Mesodermal cell (in vitro differentiated cells): Measurements from ENCODE around the gene PAX5.

Experiments
- H3K27ac ChIP-seq: 2 replicates; pipeline ENCODE4 v1.7.0; 2013; ENCODE audit warnings: mild to moderate bottlenecking, low read depth, low read length, moderate library complexity; ENCODE audit not compliant: severe bottlenecking
- H3K36me3 ChIP-seq: 2 replicates; pipeline ENCODE4 v1.7.1; 2013; ENCODE audit warnings: mild to moderate bottlenecking, low read length, moderate library complexity; ENCODE audit not compliant: control insufficient read depth, insufficient read depth
- H3K4me1 ChIP-seq: one replicate; pipeline ENCODE4 v1.7.1; 2013; ENCODE audit warnings: mild to moderate bottlenecking, low read length; ENCODE audit not compliant: insufficient read depth, control insufficient read depth, poor library complexity, severe bottlenecking
- H3K4me3 ChIP-seq: 2 replicates; pipeline ENCODE4 v1.7.0; 2013; ENCODE audit warnings: low read length, control low read depth, mild to moderate bottlenecking; ENCODE audit not compliant: insufficient read depth, poor library complexity, severe bottlenecking; ENCODE audit errors: extremely low read depth
- H3K9me3 ChIP-seq: 2 replicates; pipeline ENCODE4 v1.7.1; 2013; ENCODE audit warnings: mild to moderate bottlenecking, low read length, moderate library complexity; ENCODE audit not compliant: control insufficient read depth
- WGBS, 2 experiments: methylation state at CpG; one replicate each; pipeline ENCODE4 v1.1.5; 2013; ENCODE audit warnings: missing lambda C conversion rate in 2 of 2; ENCODE audit not compliant: insufficient coverage in 2 of 2; 5-methylcytosine and 5-hydroxymethylcytosine counted together

PAX5 gene

GRCh38 chr9:37036776-37037502 is 2.9 kb upstream of the PAX5 start:
- no peaks in the 10 kb centered on the region for H3K9me3 ChIP-seq
- no peaks in the 10 kb centered on the region for H3K36me3 ChIP-seq
- no peak overlapping the region for H3K27ac ChIP-seq
- WGBS, 2 experiments, result 2 to 3% methylated on average over 30 to 40 of the region's 44 CpGs
- peaks cover 13% of the 10 kb centered on the region for H3K4me1 ChIP-seq
- peak overlapping the region; percentile 29 for H3K4me3 ChIP-seq

GRCh38 chr9:37036371-37036775 is 2.3 kb upstream of the PAX5 start:
- peaks cover 13% of the 10 kb centered on the region for H3K4me1 ChIP-seq
- H3K27ac ChIP-seq, result no peak overlapping the region
- no peaks in the 10 kb centered on the region for H3K36me3 ChIP-seq
- WGBS, 2 experiments, result 0 to 1% methylated on average over 37 to 40 of the region's 40 CpGs
- peak overlapping the region; percentile 29 for H3K4me3 ChIP-seq
- no peaks in the 10 kb centered on the region for H3K9me3 ChIP-seq

- Histone ChIP-seq H3K27ac (no peak overlapping the region), H3K36me3 (no peaks in the 10 kb centered on the region), H3K9me3 (no peaks in the 10 kb centered on the region), H3K4me1 (peaks cover 13% of the 10 kb centered on the region), H3K4me3 (peak overlapping the region; percentile 29)
- WGBS, 2 experiments, result 1 to 3% methylated on average over 20 to 25 of the region's 35 CpGs
These were observed 1.7 kb upstream of the PAX5 start for GRCh38 chr9:37035648-37036370.

- Histone ChIP-seq H3K27ac (no peak overlapping the region), H3K9me3 (no peaks in the 10 kb centered on the region), H3K36me3 (no peaks in the 10 kb centered on the region), H3K4me1 (peaks cover 13% of the 10 kb centered on the region), H3K4me3 (peak overlapping the region; percentile 29)
- 2 to 4% methylated on average over 21 to 23 of the region's 27 CpGs for WGBS, 2 experiments
These were observed 1.0 kb upstream of the PAX5 start for GRCh38 chr9:37034938-37035647.

GRCh38 chr9:37034305-37034937 is 353 bp upstream of the PAX5 start:
- no peaks in the 10 kb centered on the region for H3K36me3 ChIP-seq
- H3K9me3 ChIP-seq, result no peaks in the 10 kb centered on the region
- H3K4me1 ChIP-seq, result peaks cover 20% of the 10 kb centered on the region
- 1 to 2% methylated on average over 32 to 42 of the region's 56 CpGs for WGBS, 2 experiments
- H3K27ac ChIP-seq, result no peak overlapping the region
- peak overlapping the region; percentile 18 for H3K4me3 ChIP-seq

- Histone ChIP-seq H3K4me1 (peaks cover 22% of the 10 kb centered on the region), H3K27ac (no peak overlapping the region), H3K36me3 (no peaks in the 10 kb centered on the region), H3K4me3 (no peak overlapping the region), H3K9me3 (no peaks in the 10 kb centered on the region)
- WGBS, 2 experiments, result 62 to 65% methylated on average over 4 to 5 of the region's 6 CpGs
These were observed 927 bp downstream of the PAX5 start for GRCh38 chr9:37033141-37033540.

- H3K27ac ChIP-seq, result no peak overlapping the region
- H3K36me3 ChIP-seq, result no peaks in the 10 kb centered on the region
- H3K9me3 ChIP-seq, result no peaks in the 10 kb centered on the region
- H3K4me3 ChIP-seq, result no peak overlapping the region
- peaks cover 22% of the 10 kb centered on the region for H3K4me1 ChIP-seq
- 100% methylated on average over 1 of the region's 3 CpGs; no CpG with 5 or more reads in 1 of the 2 experiments for WGBS, 2 experiments
These were observed 1.4 kb downstream of the PAX5 start for GRCh38 chr9:37032713-37033112.

GRCh38 chr9:37031902-37032301 is 2.2 kb downstream of the PAX5 start:
- WGBS, 2 experiments, result 79% methylated on average over 3 of the region's 6 CpGs; no CpG with 5 or more reads in 1 of the 2 experiments
- Histone ChIP-seq H3K4me1 (peaks cover 25% of the 10 kb centered on the region), H3K36me3 (no peaks in the 10 kb centered on the region), H3K27ac (no peak overlapping the region), H3K4me3 (no peak overlapping the region), H3K9me3 (no peaks in the 10 kb centered on the region)

- H3K27ac ChIP-seq, result no peak overlapping the region
- H3K36me3 ChIP-seq, result no peaks in the 10 kb centered on the region
- no peaks in the 10 kb centered on the region for H3K9me3 ChIP-seq
- no peak overlapping the region for H3K4me3 ChIP-seq
- H3K4me1 ChIP-seq, result peaks cover 32% of the 10 kb centered on the region
- 85% methylated on average over 2 of the region's 4 CpGs; no CpG with 5 or more reads in 1 of the 2 experiments for WGBS, 2 experiments
These were observed 3.0 kb downstream of the PAX5 start for GRCh38 chr9:37031081-37031480.

GRCh38 chr9:37030611-37030939 is 3.5 kb downstream of the PAX5 start:
- WGBS, 2 experiments, result 12 to 13% methylated on average over 3 to 6 of the region's 7 CpGs
- H3K4me3 ChIP-seq, result no peak overlapping the region
- H3K4me1 ChIP-seq, result peaks cover 33% of the 10 kb centered on the region
- no peaks in the 10 kb centered on the region for H3K9me3 ChIP-seq
- H3K36me3 ChIP-seq, result no peaks in the 10 kb centered on the region
- H3K27ac ChIP-seq, result no peak overlapping the region
